Ascending aorta (tissue), 2 donors: ENCODE measurements around the gene CP. TPM values are rescaled to one million over a fixed set of nuclear protein-coding genes. Genes with fewer than 3 reads are reported as not detected.

Source experiments
- DNase-seq, 2 donors: peaks; one replicate each; pipeline ENCODE4 v3.0.0-alpha.2; 2019; ENCODE audit warnings: low spot score in 2 of 2
- H3K27ac ChIP-seq, 2 donors: fragments of 200-600 bp; sonication (generic); one replicate each; pipeline ENCODE4 v1.5.1; 2016 to 2017; ENCODE audit warnings: mild to moderate bottlenecking in 1 of 2
- H3K27me3 ChIP-seq: fragments of 200-600 bp; sonication (generic); one replicate; pipeline ENCODE4 v1.5.1; 2017
- H3K36me3 ChIP-seq, 2 donors: fragments of 200-600 bp; sonication (generic); one replicate each; pipeline ENCODE4 v1.5.1; 2016
- H3K4me1 ChIP-seq, 2 donors: fragments of 200-600 bp; sonication (generic); one replicate each; pipeline ENCODE4 v1.5.1; 2016 to 2017; ENCODE audit warnings: mild to moderate bottlenecking in 1 of 2
- H3K4me3 ChIP-seq, 2 donors: fragments of 200-600 bp; sonication (generic); one replicate each; pipeline ENCODE4 v1.5.1; 2016 to 2017; ENCODE audit warnings: mild to moderate bottlenecking in 1 of 2
- H3K9me3 ChIP-seq, 2 donors: fragments of 200-600 bp; sonication (generic); one replicate each; pipeline ENCODE4 v1.5.1; 2016
- intact Hi-C: fragments of 100-400 bp; cut with DNase I; formaldehyde crosslinking; loops from one replicate; pipeline ENCODE4 v1.15.1; 2023
- total RNA-seq: library from RNA; depleted of rRNA; stranded (reverse); fragments of >200 nt; gene quantifications from one replicate; pipeline ENCODE4 v1.1.0, GENCODE V29; 2016
- TF ChIP-seq, protein P1 (sequence below), 3 experiments: fragments of 200-600 bp in 2 of 3; fragments of 450-650 bp in 1 of 3; sonication (generic) in 2 of 3; IDR thresholded peaks; one replicate each; pipeline ENCODE4 v1.5.1; 2016 to 2019; ENCODE audit warnings: antibody characterized with exemption in 3 of 3, mild to moderate bottlenecking in 1 of 3, moderate library complexity in 1 of 3

CP gene
- total RNA-seq, 1 donor from 2014 or later: 58.3 TPM

DNA sequence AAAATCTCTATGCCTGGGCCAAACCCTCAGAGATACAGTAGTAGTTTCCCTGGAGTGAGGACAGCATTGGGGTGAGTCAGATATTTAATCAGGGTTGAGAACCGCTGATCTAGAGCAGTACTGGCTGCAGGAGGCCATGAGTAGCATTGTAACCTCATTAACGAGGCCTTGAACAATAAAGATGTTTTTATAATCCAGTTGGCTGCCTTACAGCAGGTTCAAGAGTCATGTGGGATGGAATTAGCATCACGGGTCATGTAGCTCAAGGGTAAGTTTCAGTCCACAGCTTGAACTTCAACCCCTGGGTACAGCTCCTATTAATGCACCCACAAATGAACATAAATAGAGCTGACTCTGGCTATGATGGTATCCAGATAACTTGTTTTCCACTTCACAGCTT lies 87.1 kb downstream of the CP start:
- no peaks in the 10 kb centered on the region for H3K9me3 ChIP-seq
- TF ChIP-seq, protein P1, sequence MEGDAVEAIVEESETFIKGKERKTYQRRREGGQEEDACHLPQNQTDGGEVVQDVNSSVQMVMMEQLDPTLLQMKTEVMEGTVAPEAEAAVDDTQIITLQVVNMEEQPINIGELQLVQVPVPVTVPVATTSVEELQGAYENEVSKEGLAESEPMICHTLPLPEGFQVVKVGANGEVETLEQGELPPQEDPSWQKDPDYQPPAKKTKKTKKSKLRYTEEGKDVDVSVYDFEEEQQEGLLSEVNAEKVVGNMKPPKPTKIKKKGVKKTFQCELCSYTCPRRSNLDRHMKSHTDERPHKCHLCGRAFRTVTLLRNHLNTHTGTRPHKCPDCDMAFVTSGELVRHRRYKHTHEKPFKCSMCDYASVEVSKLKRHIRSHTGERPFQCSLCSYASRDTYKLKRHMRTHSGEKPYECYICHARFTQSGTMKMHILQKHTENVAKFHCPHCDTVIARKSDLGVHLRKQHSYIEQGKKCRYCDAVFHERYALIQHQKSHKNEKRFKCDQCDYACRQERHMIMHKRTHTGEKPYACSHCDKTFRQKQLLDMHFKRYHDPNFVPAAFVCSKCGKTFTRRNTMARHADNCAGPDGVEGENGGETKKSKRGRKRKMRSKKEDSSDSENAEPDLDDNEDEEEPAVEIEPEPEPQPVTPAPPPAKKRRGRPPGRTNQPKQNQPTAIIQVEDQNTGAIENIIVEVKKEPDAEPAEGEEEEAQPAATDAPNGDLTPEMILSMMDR (IDR thresholded peaks at IDR 0.05): no peak
- H3K36me3 ChIP-seq: no peaks in the 10 kb centered on the region
- no peak overlapping the region for H3K27ac ChIP-seq
- H3K4me1 ChIP-seq: peaks cover 0 to 12% of the 10 kb centered on the region in 2 donors
- H3K4me3 ChIP-seq: no peak overlapping the region
- no peaks in the 10 kb centered on the region for H3K27me3 ChIP-seq
- DNase-seq: no peak
- intact Hi-C loops: no loop called here

DNA sequence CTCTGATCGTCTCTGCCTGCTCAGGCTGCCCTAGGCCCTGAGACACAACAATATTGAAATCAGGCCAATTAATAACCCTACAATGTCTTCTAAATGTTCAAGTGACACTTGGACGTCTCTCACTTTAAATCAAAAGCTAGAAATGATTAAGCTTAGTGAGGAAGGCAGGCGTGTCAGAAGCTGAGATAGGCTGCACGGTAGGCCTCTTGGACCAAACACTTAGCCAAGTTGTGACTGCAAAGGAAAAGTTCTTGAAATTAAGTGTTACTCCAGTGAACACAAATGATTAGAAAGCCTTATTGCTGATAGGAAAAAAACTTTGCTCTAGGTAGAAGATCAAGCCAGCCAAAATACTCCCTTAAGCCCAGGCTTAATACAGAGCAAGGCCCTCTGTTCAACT lies 90.0 kb downstream of the CP start:
- intact Hi-C loops: no loop called here
- H3K36me3 ChIP-seq: no peaks in the 10 kb centered on the region
- H3K27me3 ChIP-seq: no peaks in the 10 kb centered on the region
- H3K27ac ChIP-seq: peak overlapping the region; percentile 48 to 89
- no peak for DNase-seq
- peak overlapping the region in 1 of 2 donors; percentile 94 for H3K4me3 ChIP-seq
- TF ChIP-seq, protein P1 (IDR thresholded peaks at IDR 0.05): no peak
- peaks cover 0 to 12% of the 10 kb centered on the region in 2 donors for H3K4me1 ChIP-seq
- no peaks in the 10 kb centered on the region for H3K9me3 ChIP-seq

DNA sequence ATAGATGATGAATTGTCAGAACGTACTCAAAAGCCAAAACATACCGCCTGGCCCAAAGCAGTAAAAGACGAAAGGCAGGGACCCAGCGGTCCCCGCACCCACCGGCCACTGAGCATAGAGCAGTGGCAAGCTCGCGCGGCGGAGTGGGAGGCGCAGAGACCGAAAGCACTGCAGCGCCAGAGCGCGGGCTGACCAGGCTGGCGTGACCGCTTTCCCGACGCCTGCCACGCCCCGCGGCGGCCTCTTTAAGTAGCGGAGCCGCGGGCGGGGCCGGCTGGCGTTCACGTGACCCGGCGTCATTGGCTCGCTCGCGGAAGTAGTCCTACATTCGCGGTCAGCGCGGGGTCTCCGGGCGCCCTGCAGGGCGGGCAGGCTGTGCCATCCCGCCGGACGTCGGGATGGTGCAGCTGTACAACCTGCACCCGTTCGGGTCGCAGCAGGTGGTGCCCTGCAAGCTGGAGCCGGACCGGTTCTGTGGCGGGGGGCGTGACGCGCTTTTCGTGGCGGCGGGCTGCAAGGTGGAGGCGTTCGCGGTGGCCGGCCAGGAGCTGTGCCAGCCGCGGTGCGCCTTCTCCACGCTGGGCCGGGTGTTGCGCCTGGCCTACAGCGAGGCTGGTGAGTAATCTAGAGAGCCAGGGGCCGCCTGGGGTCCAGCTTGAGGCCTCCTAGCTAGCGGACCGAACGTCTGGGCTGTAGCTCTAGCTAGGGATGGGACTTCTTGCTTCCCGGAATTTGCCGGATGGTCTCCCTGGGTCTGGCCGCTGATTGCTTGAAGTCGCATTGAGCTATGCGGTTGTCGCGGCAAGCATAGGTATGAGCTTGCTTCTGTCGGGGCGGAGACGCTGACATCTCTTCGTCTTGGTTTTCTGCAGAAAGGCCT lies 92.1 kb downstream of the CP start, which contains the start of gene HPS3:
Gene HPS3 (plus strand): TSS at position 313 of the 880 bp plus-strand sequence. CDS start 86 bp downstream, at position 399.
- no peaks in the 10 kb centered on the region for H3K36me3 ChIP-seq
- intact Hi-C loops: loop anchor here (1.0 to 10.0 kb wide), 4 partner anchors 43 to 343 kb away; partner anchors contain the start of genes HLTF, TM4SF1 and TM4SF4
- peaks cover 0 to 12% of the 10 kb centered on the region in 2 donors for H3K4me1 ChIP-seq
- H3K9me3 ChIP-seq: no peaks in the 10 kb centered on the region
- TF ChIP-seq, protein P1 (IDR thresholded peaks at IDR 0.05): peak in 1 of 3 experiments; percentile 22
- no peaks in the 10 kb centered on the region for H3K27me3 ChIP-seq
- H3K4me3 ChIP-seq: peak within 1 kb of the TSS; percentile 73 to 94
- peak within 1 kb of the TSS; percentile 87 to 89 for H3K27ac ChIP-seq
- DNase-seq: peak; percentile 76 to 96

DNA sequence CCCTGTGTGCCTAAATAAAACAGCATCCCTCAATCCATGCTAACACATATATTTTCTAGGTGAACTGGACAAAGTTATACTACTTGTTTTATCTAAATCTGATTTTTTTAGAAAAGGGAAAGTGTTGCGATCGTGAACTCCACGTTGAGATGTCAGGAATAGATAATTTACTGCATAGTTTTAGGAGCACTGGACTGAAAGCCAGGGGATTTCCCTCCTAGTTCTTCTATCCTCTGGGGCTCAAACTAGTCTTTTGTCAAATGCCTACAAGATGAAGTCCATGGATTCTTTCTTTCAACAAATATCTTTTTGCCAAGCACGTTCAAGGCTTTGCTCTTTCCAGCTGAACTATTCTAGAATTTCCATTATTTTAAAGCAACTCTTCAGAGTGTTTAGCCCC lies 92.8 kb downstream of the CP start:
- Histone ChIP-seq H3K4me1 (peaks cover 0 to 12% of the 10 kb centered on the region in 2 donors), H3K36me3 (no peaks in the 10 kb centered on the region), H3K4me3 (peak overlapping the region; percentile 73 to 94), H3K27me3 (no peaks in the 10 kb centered on the region), H3K9me3 (no peaks in the 10 kb centered on the region), H3K27ac (peak overlapping the region; percentile 87 to 89)
- DNase-seq: no peak
- TF ChIP-seq, protein P1 (IDR thresholded peaks at IDR 0.05): no peak
- intact Hi-C loops: loop anchor here (1.0 to 10.0 kb wide), 4 partner anchors 43 to 343 kb away; partner anchors contain the start of genes HLTF, TM4SF1 and TM4SF4

DNA sequence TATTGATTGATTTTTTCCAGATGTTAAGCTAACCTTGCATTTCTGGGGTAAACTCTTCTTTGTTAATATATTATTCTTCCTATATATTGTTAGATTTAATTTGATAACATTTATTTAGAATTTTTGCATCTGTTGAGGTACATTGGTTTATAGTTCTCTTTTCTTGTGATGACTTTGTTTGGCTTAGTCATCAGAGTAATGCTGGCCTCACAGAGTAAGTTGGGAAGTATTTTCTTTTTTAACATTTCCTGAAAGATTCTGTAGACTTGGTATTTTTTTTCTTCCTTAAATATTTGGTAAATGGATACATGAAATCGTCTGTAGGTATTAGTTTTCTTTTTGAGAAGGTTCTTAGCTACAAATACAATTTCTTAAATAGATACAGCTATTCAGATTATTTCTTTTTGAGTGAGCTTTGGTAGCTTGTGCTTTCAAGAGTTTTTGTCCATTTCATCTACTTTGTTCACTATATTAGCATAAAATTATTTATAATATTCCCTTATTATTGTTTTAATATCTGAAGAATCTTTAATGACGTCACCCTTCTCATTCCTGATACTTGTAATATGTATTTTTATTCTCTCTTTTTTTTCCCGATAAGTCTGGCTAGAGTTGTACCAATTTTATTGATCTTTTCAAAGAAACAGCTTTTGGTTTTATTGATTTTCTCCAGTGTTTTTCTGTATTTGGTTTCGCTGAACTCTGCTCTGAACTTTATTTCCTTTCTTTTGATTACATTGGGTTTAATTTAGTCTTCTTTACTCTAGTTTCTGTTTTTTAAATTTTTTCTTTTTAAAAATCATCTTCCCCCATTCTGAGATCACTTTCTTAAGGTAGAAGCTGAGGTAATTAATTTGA lies 98.7 kb downstream of the CP start:
- H3K27me3 ChIP-seq: no peaks in the 10 kb centered on the region
- intact Hi-C loops: loop anchor here (10.0 kb wide), 1 partner anchor 252 kb away; the partner anchor contains the start of gene TM4SF1
- TF ChIP-seq, protein P1 (IDR thresholded peaks at IDR 0.05): no peak
- no peak overlapping the region for H3K27ac ChIP-seq
- no peaks in the 10 kb centered on the region for H3K36me3 ChIP-seq
- no peak overlapping the region for H3K4me3 ChIP-seq
- no peaks in the 10 kb centered on the region for H3K4me1 ChIP-seq
- no peaks in the 10 kb centered on the region for H3K9me3 ChIP-seq
- no peak for DNase-seq
